Activated naive CD8-positive, alpha-beta T cell treated with anti-CD3 and anti-CD28 coated beads, Interleukin-2, amount 10 ng/mL, durations not matched to agents 7 days and 5 days (primary cell): ENCODE results near the gene HYAL2. TPM values are rescaled to one million over a fixed set of nuclear protein-coding genes. Genes with fewer than 3 reads are reported as not detected.
A peak's percentile ranks its signal among the peaks of the same experiment; 100 is the strongest.
"Not testable (repeated sequence)": the region's sequence is repeated elsewhere in the genome, so short reads cannot be mapped to it uniquely, and the experiment has no call there.

Experiments
- ATAC-seq: fragments of 150-1000 bp; cut with Tn5 transposase; one replicate; pipeline ENCODE4 v1.10.0; 2021; ENCODE audit warnings: low read depth, moderate library complexity
- POLR2A ChIA-PET: fragments of 350-600 bp; sonication (Branson Sonifier 250); formaldehyde crosslinking; loops from one replicate; lab custom pipeline; 2021; ENCODE audit warnings: antibody characterized with exemption; lab: Charles Lee
- DNase-seq: peaks from one replicate; pipeline ENCODE4 v3.0.0; 2021
- H3K27ac Mint-ChIP-seq: one replicate; pipeline ENCODE4 v1.8.0; 2022; ENCODE audit warnings: mild to moderate bottlenecking, mixed read lengths
- H3K27me3 Mint-ChIP-seq: one replicate; pipeline ENCODE4 v1.8.0; 2022; ENCODE audit warnings: mild to moderate bottlenecking, moderate library complexity, mixed read lengths
- H3K36me3 Mint-ChIP-seq: one replicate; pipeline ENCODE4 v1.8.0; 2021; ENCODE audit warnings: mild to moderate bottlenecking, mixed read lengths
- H3K4me1 Mint-ChIP-seq: one replicate; pipeline ENCODE4 v1.8.0; 2021; ENCODE audit warnings: mixed read lengths
- H3K4me3 Mint-ChIP-seq: one replicate; pipeline ENCODE4 v1.8.0; 2022; ENCODE audit warnings: mild to moderate bottlenecking, moderate library complexity, mixed read lengths
- H3K9me3 Mint-ChIP-seq: one replicate; pipeline ENCODE4 v1.8.0; 2021; ENCODE audit warnings: mixed read lengths
- total RNA-seq, 2 experiments: library from RNA; stranded (reverse); gene quantifications; one replicate each; pipeline ENCODE4 v1.2.3, GENCODE V29; 2021

HYAL2 gene
- total RNA-seq, 2 experiments from 2014 or later, result 4.9 to 5.1 TPM

DNA sequence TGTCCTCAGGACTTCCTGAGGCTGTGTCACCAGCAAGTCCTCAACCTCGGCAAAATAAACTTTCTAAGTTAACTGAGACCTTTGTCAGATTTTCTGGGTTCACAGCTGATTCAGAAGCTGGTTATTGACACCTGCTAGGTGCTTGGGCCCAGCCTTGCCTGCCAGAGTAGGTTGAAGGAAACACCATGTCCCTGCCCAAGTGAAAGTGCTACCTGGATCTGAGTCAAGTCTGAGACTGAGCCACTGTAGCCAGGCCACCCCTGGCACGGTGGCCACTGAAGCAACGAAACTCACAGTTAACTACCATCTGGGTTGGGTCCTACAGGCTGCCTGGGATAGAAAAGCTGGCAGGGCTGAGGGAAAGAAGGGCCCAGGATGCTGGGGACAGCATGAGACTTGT is 8.2 kb downstream of the HYAL2 start:
- H3K27me3 Mint-ChIP-seq, result no peaks in the 10 kb centered on the region
- peaks cover 5% of the 10 kb centered on the region for H3K36me3 Mint-ChIP-seq
- POLR2A ChIA-PET, result interaction anchor here (1.0 to 3.5 kb wide), 3 partner anchors 12 to 23 kb away, joined by 3 to 17 read pairs (median 10); partner anchors contain the start of genes HYAL3 and NAA80
- ATAC-seq (no peak), DNase-seq (no peak)
- H3K27ac Mint-ChIP-seq, result no peak overlapping the region
- no peaks in the 10 kb centered on the region for H3K9me3 Mint-ChIP-seq
- H3K4me1 Mint-ChIP-seq, result peaks cover 21% of the 10 kb centered on the region
- H3K4me3 Mint-ChIP-seq, result no peak overlapping the region

DNA sequence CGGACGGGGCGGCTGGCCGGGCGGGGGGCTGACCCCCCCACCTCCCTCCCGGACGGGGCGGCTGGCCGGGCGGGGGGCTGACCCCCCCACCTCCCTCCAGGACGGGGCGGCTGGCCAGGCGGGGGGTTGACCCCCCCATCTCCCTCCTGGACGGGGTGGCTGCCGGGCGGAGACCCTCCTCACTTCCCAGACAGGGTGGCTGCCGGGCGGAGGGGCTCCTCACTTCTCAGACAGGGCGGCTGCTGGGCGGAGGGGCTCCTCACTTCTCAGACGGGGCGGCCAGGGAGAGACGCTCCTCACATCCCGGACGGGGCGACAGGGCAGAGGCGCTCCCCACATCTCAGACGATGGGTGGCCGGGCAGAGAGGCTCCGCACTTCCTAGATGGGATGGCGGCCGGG is 10.5 kb downstream of the HYAL2 start:
- POLR2A ChIA-PET, DNase-seq, H3K27ac Mint-ChIP-seq, H3K9me3 Mint-ChIP-seq, ATAC-seq, H3K4me3 Mint-ChIP-seq, H3K27me3 Mint-ChIP-seq, H3K36me3 Mint-ChIP-seq: not testable (repeated sequence)
- peaks cover 13% of the 10 kb centered on the region for H3K4me1 Mint-ChIP-seq

DNA sequence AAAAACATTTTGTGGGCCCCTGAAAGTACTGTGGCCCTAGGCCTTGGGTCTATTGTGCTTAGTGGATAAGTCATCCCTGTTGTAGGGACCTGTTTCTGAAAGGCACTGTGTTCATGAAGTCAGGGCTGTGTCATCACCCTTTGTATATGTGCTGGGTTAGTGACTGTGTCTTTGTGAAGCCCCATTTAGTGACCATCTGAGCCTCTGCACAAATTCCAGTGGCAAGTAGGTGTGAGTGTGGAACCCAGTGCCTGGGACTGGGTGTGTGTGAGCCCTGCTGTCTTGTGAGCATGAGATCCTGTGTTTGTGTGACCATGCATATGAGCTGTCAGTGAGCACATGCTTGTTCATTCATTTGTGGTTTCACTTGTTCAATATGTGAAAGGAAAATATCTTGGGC is 17.9 kb downstream of the HYAL2 start:
- Mint-ChIP-seq H3K36me3 (no peaks in the 10 kb centered on the region), H3K27me3 (no peaks in the 10 kb centered on the region), H3K4me3 (no peak overlapping the region), H3K9me3 (no peaks in the 10 kb centered on the region), H3K27ac (no peak overlapping the region), H3K4me1 (peaks cover 9% of the 10 kb centered on the region)
- no peak for DNase-seq
- ATAC-seq, result no peak
- POLR2A ChIA-PET, result no interaction called here

DNA sequence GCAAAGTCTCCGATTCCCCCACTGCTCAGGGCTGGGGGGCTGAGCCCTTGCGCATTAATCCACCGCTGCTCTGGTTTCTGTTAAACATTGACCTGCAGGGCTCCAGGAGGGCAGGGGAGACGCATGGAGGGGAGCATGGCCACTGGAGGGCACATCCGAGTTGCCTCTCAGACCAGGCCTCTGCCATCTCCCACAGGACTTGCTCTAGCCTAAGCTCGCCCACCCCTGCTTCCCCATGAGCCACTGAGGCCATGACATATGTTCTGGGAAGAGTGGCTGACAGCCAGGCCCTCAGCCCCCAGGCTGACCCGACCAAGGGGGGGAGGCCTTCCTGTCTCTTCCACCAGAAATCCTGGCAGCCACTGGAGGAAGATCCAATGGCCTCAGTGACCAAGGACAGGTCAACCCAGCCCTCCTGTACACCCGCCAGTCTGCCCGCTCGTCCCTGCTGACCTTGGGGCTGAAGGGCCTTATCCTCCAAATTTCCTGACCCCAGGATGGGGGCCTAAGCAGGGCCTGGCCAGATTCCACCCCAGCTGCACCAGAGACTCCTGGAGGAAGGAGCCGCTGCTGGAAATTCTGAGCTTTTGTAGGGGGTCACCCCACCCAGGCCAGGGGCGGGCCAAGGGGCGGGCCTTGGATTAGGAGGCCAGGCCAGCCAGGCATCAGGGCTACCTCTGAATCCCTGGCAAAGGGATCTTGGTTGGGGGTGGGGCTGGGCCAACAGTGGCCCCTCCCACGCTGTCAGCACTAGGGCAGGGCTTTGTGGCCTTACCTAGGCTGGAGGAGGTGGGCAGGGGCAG is 19.3 kb downstream of the HYAL2 start, which contains the start of gene HYAL1:
Gene HYAL1, minus strand, starts transcription at position 562 of the 803 bp plus-strand sequence. CDS start 618 bp downstream, outside the sequence.
- no peak for DNase-seq
- H3K4me1 Mint-ChIP-seq, result peaks cover 10% of the 10 kb centered on the region
- POLR2A ChIA-PET, result no interaction called here
- no peak for ATAC-seq
- no peak within 1 kb of the TSS for H3K27ac Mint-ChIP-seq
- no peaks in the 10 kb centered on the region for H3K36me3 Mint-ChIP-seq
- H3K4me3 Mint-ChIP-seq, result no peak within 1 kb of the TSS
- no peaks in the 10 kb centered on the region for H3K27me3 Mint-ChIP-seq
- H3K9me3 Mint-ChIP-seq, result no peaks in the 10 kb centered on the region

GRCh38 chr3:50302095-50303012 is 20.2 kb downstream of the HYAL2 start:
- Mint-ChIP-seq H3K4me1 (peaks cover 18% of the 10 kb centered on the region), H3K27me3 (no peaks in the 10 kb centered on the region), H3K9me3 (no peaks in the 10 kb centered on the region), H3K36me3 (no peaks in the 10 kb centered on the region), H3K4me3 (no peak overlapping the region), H3K27ac (no peak overlapping the region)
- POLR2A ChIA-PET, result interaction anchor here (0.7 to 0.9 kb wide), 2 partner anchors 12 to 980 kb away, joined by 3 to 4 read pairs; no protein-coding TSS in a partner anchor
- ATAC-seq (no peak), DNase-seq (no peak)

GRCh38 chr3:50300681-50301254 is 21.8 kb downstream of the HYAL2 start:
- POLR2A ChIA-PET, result interaction anchor here (8.0 kb wide), 1 partner anchor 38 kb away, joined by 89 read pairs; the partner anchor contains the start of gene RASSF1
- no peaks in the 10 kb centered on the region for H3K9me3 Mint-ChIP-seq
- H3K4me1 Mint-ChIP-seq, result peaks cover 18% of the 10 kb centered on the region
- H3K27ac Mint-ChIP-seq, result peak overlapping the region; percentile 98
- no peak for DNase-seq
- peaks cover 1% of the 10 kb centered on the region for H3K36me3 Mint-ChIP-seq
- peak overlapping the region; percentile 96 for H3K4me3 Mint-ChIP-seq
- H3K27me3 Mint-ChIP-seq, result no peaks in the 10 kb centered on the region
- ATAC-seq, result no peak

DNA sequence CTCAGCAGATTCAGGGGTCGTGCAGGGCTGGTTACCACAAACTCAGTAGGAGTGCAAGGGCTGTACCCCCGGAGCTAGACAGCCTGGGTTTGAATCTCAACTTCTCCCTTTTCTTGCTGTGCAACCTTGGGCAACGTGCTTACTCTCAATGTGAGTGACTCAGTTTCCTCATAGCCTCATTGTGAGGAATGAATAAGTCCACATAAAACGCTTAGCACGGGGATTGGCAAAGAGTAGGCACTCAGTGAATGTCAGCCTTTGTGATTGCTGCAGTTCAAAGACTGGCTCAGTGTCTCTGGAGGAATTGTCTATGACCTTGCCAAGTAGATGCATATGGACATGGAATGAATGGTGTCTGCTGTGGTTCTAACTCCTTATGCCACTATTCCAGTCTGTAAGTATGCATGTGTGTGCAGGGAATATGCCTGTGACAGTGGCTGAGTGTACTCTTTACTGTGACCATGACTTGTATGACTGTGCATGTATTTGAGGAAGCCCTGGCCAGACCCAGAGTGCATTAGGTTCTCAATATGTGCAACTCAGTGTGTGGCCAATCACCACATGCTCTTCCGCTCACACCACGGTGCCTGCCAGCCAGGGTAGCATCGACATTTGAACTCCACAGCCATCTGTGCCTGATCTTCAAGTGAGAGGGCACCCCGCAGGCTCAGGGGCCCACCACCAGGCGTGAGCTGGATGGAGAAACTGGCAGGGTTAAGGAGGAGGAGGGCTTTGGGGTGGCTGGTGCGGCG is 22.4 kb downstream of the HYAL2 start:
- ATAC-seq, result no peak
- Mint-ChIP-seq H3K36me3 (peaks cover 1% of the 10 kb centered on the region), H3K27ac (peak overlapping the region; percentile 98), H3K4me3 (peak overlapping the region; percentile 96), H3K27me3 (no peaks in the 10 kb centered on the region), H3K4me1 (peaks cover 18% of the 10 kb centered on the region), H3K9me3 (no peaks in the 10 kb centered on the region)
- POLR2A ChIA-PET, result interaction anchor here (0.8 to 8.0 kb wide), 14 partner anchors 9 to 311 kb away, joined by 3 to 89 read pairs (median 8); partner anchors contain the start of genes CISH, CYB561D2, GNAI2 and NPRL2
- DNase-seq, result peak; percentile 39

GRCh38 chr3:50299638-50299928 is 23.0 kb downstream of the HYAL2 start:
- peak overlapping the region; percentile 96 for H3K4me3 Mint-ChIP-seq
- no peaks in the 10 kb centered on the region for H3K9me3 Mint-ChIP-seq
- H3K4me1 Mint-ChIP-seq, result peaks cover 18% of the 10 kb centered on the region
- POLR2A ChIA-PET, result interaction anchor here (0.5 to 8.0 kb wide), 20 partner anchors 9 to 603 kb away, joined by 3 to 89 read pairs (median 5); partner anchors contain the start of genes C3orf18, CISH, CYB561D2 and GNAI2
- no peaks in the 10 kb centered on the region for H3K27me3 Mint-ChIP-seq
- ATAC-seq (no peak), DNase-seq (no peak)
- H3K27ac Mint-ChIP-seq, result peak overlapping the region; percentile 98
- H3K36me3 Mint-ChIP-seq, result peaks cover 1% of the 10 kb centered on the region

DNA sequence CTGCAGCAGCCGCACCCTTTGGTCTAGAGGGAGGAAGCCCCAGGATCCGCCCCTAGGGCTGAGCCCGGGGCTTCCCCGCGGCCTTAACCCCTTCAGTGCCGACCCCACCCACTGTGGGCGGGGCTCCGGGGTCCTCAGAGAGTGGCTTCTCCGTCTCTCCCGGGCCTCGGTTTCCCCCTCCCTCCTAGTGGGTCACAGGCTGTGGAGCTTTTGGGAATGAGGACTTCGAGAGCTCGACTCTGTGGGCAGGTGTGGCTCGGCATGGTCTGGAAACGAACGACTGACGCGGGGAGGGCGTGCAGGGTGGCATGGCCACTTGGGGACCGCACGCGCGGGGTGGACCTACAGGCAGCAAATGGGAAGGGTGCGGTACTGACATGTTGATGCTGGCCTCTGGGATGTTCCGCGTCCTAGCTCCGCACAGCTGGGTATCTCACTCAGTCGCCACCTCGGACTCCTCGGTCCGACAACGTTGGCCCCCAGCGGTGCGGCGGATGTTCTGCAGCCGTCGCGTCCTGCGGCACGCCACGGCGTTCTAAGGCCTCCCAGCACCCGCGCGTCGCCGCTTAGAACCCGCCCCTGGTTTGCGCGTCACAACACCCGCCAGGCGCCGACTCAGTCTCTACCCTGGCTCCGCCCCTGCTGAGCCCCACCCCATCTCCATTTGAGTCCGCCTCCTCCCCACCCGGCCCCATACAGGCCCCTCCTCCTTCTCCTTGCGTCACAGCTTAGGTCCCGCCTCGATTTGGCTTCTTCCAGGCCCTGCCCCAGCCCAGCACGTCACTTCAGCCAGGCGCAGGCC is 23.5 kb downstream of the HYAL2 start, which contains the start of the genes HYAL3 and NAA80:
Gene HYAL3, minus strand, starts transcription at position 570 of the 802 bp plus-strand sequence. CDS start 3,803 bp downstream, outside the sequence.
Gene NAA80, minus strand, starts transcription at position 570 of the 802 bp plus-strand sequence. CDS start 1,942 bp downstream, outside the sequence.
- Mint-ChIP-seq H3K9me3 (no peaks in the 10 kb centered on the region), H3K4me3 (peak within 1 kb of the TSS; percentile 96), H3K4me1 (peaks cover 18% of the 10 kb centered on the region), H3K36me3 (peaks cover 1% of the 10 kb centered on the region), H3K27ac (peak within 1 kb of the TSS; percentile 98), H3K27me3 (no peaks in the 10 kb centered on the region)
- ATAC-seq, result peak; percentile 84
- peak; percentile 98 for DNase-seq
- POLR2A ChIA-PET, result interaction anchor here (0.5 to 8.0 kb wide), 21 partner anchors 10 to 603 kb away, joined by 3 to 89 read pairs (median 5); partner anchors contain the start of genes C3orf18, CISH, CYB561D2 and GNAI2

- no peaks in the 10 kb centered on the region for H3K9me3 Mint-ChIP-seq
- no peak for DNase-seq
Measured at GRCh38 chr3:50297896-50298725, 24.4 kb downstream of the HYAL2 start.

More at GRCh38 chr3:50297896-50298725, 24.4 kb downstream of the HYAL2 start:
- peak overlapping the region; percentile 98 for H3K27ac Mint-ChIP-seq
- POLR2A ChIA-PET, result interaction anchor here (0.6 to 8.0 kb wide), 12 partner anchors 19 to 510 kb away, joined by 3 to 89 read pairs (median 6); partner anchors contain the start of genes CYB561D2, GNAI2, NPRL2 and RASSF1
- ATAC-seq, result no peak
- peak overlapping the region; percentile 96 for H3K4me3 Mint-ChIP-seq
- no peaks in the 10 kb centered on the region for H3K27me3 Mint-ChIP-seq
- peaks cover 1% of the 10 kb centered on the region for H3K36me3 Mint-ChIP-seq
- H3K4me1 Mint-ChIP-seq, result peaks cover 18% of the 10 kb centered on the region
